Chondrocyte (in vitro differentiated cells): ENCODE measurements around the gene KIF25. TPM values are rescaled to one million over a fixed set of nuclear protein-coding genes. Genes with fewer than 3 reads are reported as not detected.

Experiments used
- DNase-seq: peaks from one replicate; pipeline ENCODE4 v3.0.0; 2021; ENCODE audit warnings: mixed read lengths, low spot score
- H3K27ac Mint-ChIP-seq: one replicate; pipeline ENCODE4 v1.8.0; 2021; ENCODE audit warnings: mild to moderate bottlenecking, moderate library complexity, mixed read lengths; ENCODE audit not compliant: unreplicated experiment
- H3K27me3 Mint-ChIP-seq: 2 replicates; pipeline ENCODE4 v1.8.0; 2021; ENCODE audit warnings: low read depth, mixed read lengths
- H3K36me3 Mint-ChIP-seq: 2 replicates; pipeline ENCODE4 v1.8.0; 2021; ENCODE audit warnings: low read depth, mixed read lengths
- H3K4me1 Mint-ChIP-seq: 2 replicates; pipeline ENCODE4 v1.8.0; 2021; ENCODE audit warnings: low read depth, mild to moderate bottlenecking, mixed read lengths
- H3K4me3 Mint-ChIP-seq: one replicate; pipeline ENCODE4 v1.8.0; 2021; ENCODE audit warnings: mild to moderate bottlenecking, moderate library complexity, mixed read lengths; ENCODE audit not compliant: unreplicated experiment
- H3K9me3 Mint-ChIP-seq: 2 replicates; pipeline ENCODE4 v1.8.0; 2021; ENCODE audit warnings: low read depth, mixed read lengths
- total RNA-seq: library from RNA; stranded (reverse); gene quantifications from 3 replicates; pipeline ENCODE4 v1.2.1, GENCODE V29; 2021
- TF ChIP-seq, protein P1 (sequence below): fragments of 200-600 bp; sonication (generic); IDR thresholded peaks from 2 replicates; pipeline ENCODE4 v1.5.0; 2021; ENCODE audit warnings: antibody characterized with exemption, mild to moderate bottlenecking, moderate library complexity

KIF25 gene
- total RNA-seq, 1 donor from 2014 or later, result not detected

DNA sequence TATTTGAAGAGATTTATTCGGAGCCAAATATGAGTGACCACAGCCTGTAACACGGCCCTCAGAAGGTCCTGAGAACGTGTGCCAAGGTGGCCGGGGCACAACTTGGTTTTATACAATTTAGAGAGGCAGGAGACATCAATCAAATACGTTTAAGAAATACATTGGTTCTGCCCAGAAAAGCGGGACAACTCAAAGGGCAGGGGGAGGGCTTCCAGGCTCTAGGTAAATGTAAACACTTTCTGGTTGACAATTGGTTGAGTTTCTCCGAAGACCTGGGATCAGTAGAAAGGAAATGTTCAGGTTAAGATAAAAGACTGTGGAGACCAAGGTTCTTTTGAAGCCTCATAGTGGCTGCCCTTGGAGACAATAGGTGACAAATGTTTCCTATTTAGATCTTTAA is 18.9 kb upstream of the KIF25 start:
- Mint-ChIP-seq H3K27me3 (no peaks in the 10 kb centered on the region), H3K27ac (no peak overlapping the region), H3K9me3 (no peaks in the 10 kb centered on the region), H3K4me1 (peaks cover 24% of the 10 kb centered on the region), H3K4me3 (no peak overlapping the region), H3K36me3 (peaks cover 2% of the 10 kb centered on the region)
- TF ChIP-seq, protein P1, sequence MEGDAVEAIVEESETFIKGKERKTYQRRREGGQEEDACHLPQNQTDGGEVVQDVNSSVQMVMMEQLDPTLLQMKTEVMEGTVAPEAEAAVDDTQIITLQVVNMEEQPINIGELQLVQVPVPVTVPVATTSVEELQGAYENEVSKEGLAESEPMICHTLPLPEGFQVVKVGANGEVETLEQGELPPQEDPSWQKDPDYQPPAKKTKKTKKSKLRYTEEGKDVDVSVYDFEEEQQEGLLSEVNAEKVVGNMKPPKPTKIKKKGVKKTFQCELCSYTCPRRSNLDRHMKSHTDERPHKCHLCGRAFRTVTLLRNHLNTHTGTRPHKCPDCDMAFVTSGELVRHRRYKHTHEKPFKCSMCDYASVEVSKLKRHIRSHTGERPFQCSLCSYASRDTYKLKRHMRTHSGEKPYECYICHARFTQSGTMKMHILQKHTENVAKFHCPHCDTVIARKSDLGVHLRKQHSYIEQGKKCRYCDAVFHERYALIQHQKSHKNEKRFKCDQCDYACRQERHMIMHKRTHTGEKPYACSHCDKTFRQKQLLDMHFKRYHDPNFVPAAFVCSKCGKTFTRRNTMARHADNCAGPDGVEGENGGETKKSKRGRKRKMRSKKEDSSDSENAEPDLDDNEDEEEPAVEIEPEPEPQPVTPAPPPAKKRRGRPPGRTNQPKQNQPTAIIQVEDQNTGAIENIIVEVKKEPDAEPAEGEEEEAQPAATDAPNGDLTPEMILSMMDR, result no peak
- DNase-seq, result no peak

DNA sequence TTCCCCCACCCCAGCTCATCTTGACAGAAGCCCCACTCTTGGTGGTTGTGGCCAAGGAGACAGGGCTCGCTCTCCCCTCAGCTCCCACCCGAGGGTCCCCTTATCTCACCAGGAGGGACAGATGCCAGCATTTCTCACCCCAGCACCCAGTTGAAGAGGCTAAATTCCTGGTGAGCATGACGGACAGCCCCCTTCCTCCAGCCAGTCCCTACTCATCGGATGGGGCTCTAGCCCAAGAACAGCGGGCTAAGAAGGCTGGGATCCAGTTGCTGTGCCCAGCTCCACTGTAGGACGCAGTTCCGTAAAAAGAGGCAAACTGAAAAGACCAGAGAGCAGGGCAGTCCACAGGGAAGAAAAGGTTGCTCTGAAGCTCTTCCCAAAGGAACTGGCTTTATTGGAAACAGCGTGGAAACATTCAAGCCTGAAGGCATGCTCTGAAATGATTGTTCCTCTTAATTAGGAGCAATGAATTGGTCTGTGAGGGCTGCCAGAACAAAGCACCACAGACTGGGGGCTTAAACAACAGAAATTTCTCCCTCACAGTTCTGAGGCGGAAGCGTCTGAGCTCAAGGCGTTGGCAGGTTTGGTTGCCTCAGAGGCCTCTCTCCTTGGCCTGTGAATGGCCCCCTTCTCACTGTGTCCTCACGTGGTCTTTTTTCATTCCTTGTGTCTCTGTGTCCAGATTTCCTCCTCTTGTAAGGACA is 17.9 kb upstream of the KIF25 start:
- TF ChIP-seq, protein P1, result no peak
- no peak for DNase-seq
- Mint-ChIP-seq H3K4me1 (peaks cover 19% of the 10 kb centered on the region), H3K4me3 (no peak overlapping the region), H3K27ac (no peak overlapping the region), H3K36me3 (peaks cover 2% of the 10 kb centered on the region), H3K27me3 (no peaks in the 10 kb centered on the region), H3K9me3 (no peaks in the 10 kb centered on the region)

DNA sequence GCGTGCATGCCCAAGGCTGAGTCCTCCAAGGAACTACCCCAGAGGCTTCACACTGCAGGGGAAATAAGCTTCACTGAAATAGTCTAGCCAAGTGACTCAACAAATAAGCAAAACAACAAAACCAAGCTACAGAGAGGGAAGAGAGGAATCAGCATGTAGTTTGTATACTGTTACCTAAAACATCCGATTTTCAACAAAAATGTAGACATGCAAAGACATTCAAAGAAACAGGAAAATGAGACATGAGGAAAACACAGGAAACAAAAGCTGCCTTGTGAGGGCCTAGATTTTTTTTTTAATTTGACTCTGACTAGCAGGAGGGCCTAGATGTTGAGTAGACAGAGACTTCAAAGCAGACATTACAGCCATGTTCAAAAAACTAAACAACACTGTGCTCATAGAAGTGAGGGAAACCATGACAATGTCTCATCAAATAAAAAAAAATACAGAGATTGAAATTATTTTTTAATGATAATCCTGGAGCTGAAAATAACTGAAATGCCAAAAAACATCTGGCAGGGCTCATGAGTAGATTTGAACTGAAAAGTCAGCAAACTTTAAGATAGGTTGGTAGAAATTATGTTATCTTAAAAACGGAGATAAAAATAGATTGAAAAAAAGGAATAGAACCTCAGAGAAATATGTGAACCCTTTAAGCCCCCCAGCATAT is 16.4 kb upstream of the KIF25 start:
- no peaks in the 10 kb centered on the region for H3K27me3 Mint-ChIP-seq
- peaks cover 2% of the 10 kb centered on the region for H3K36me3 Mint-ChIP-seq
- no peak overlapping the region for H3K4me3 Mint-ChIP-seq
- no peak overlapping the region for H3K27ac Mint-ChIP-seq
- H3K4me1 Mint-ChIP-seq, result peaks cover 12% of the 10 kb centered on the region
- TF ChIP-seq, protein P1, result no peak
- DNase-seq, result no peak
- no peaks in the 10 kb centered on the region for H3K9me3 Mint-ChIP-seq

DNA sequence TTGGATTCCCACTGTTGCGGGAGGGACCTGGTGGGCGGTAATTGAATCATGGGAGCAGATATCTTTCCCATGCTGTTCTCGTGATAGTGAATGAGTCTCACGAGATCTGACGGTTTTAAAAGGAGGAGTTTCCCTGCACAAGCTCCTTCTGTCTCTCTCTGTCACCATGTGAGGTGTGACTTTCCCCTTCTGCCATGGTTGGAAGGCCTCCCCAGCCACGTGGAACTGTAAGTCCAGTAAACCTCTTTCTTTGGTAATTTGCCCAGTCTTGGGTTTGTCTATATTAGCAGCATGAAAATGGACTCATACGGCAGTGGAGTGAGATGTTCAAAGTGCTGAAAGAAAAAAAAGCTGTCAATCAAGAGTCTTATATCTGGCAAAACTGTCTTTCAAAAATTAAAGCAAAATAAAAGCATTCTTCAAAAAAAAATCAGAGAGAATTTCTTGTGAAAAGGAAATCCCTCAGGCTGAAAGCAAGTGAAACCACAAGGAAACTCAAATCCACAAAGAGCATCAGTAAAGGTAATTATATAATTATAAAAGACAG is 15.5 kb upstream of the KIF25 start:
- Mint-ChIP-seq H3K4me3 (no peak overlapping the region), H3K9me3 (no peaks in the 10 kb centered on the region), H3K36me3 (peaks cover 2% of the 10 kb centered on the region), H3K4me1 (peaks cover 12% of the 10 kb centered on the region), H3K27me3 (no peaks in the 10 kb centered on the region), H3K27ac (no peak overlapping the region)
- TF ChIP-seq, protein P1, result no peak
- DNase-seq, result no peak

DNA sequence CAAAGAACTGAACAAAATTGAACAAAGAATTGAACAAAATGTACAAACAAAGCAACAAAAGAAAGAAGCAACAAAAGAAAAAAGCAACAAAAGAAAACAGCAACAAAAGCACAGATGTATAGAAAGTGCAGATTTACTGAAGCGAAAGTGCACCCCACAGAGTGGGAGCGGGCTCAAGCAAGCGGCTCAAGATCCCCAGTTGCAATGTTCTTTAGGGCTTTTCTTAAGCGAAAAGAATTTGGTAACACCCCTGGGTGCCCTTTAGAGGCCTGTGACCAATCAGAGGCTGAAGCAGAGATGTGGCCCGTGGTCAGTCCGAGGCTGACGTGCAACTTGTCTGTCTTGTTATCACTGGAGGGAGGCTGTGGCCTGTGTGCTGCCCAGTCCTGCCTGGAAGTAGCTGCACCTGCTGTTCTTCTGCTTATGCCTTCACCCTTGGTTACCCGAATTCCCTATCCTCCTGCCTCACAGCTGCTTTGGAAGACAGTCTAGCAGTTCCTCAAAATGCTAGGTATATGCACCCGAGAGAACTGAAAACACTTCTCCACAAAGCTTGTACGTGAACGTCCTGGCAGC is 13.2 kb upstream of the KIF25 start:
- Mint-ChIP-seq H3K27ac (no peak overlapping the region), H3K4me3 (no peak overlapping the region), H3K27me3 (no peaks in the 10 kb centered on the region), H3K9me3 (no peaks in the 10 kb centered on the region), H3K36me3 (peaks cover 2% of the 10 kb centered on the region), H3K4me1 (peaks cover 12% of the 10 kb centered on the region)
- TF ChIP-seq, protein P1, result no peak
- DNase-seq, result no peak
